Sigmoid colon (tissue), 3 donors: ENCODE data around the gene TNFAIP8.

Experiments
- CTCF ChIP-seq, 4 experiments: fragments of 450-650 bp in 3 of 4; fragments of 200-600 bp in 1 of 4; IDR thresholded peaks; one replicate each; pipeline ENCODE4 v1.5.1; 2016 to 2019; ENCODE audit warnings: antibody characterized with exemption in 4 of 4, mild to moderate bottlenecking in 3 of 4, moderate library complexity in 2 of 4
- POLR2A ChIP-seq, 2 donors: fragments of 450-650 bp; IDR thresholded peaks; one replicate each; pipeline ENCODE4 v1.6.1; 2016; ENCODE audit warnings: antibody characterized with exemption in 2 of 2, mild to moderate bottlenecking in 2 of 2, moderate library complexity in 2 of 2

DNA sequence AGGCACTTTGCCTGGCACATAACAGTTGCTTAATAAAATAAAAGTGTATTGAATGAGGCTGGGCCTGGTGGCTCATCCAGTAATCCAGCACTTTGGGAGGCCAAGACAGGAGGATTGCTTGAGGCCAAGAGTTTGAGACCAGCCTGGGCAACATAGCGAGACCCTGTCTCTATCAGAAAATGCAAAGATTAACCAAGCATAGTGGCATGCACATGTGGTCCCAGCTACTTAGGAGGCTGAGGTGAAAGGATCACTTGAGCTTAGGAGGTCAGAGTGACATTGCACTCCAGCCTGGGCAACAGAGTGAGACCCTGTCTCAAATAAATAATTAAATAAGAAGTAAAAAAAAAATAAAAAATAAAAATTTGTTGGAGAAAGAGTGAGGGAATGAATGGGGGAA is 21.2 kb downstream of the TNFAIP8 start:
- TF ChIP-seq CTCF (IDR thresholded peaks at IDR 0.05) (no peak), POLR2A (IDR thresholded peaks at IDR 0.05) (no peak)
